ENCODE data around the gene CNTF.
A peak's percentile ranks its signal among the peaks of the same experiment; 100 is the strongest.

The CNTF gene

DNA sequence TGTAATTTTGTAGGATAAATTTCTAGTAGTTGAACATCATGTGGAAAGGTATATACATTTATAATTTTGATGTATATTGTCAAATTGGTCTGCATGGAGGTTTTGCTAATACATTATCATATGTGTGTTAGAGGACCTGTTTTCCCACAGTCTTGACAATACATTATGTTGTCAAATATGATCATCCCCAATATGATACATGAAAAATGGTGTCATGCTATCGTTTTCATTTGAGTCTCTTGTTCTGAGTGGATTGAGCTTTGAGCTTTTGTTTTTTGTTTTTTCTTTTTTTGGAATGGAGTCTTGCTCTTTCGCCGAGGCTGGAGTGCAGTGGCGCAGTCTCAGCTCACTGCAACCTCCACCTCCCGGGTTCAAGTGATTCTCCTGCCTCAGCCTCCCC, 14.1 kb upstream of the CNTF start:
- no peak for DNase-seq

- no peak for DNase-seq
Observed at GRCh38 chr11:58609723-58610122, 12.7 kb upstream of the CNTF start.

- no peak for DNase-seq
Observed at GRCh38 chr11:58613228-58613627, 9.2 kb upstream of the CNTF start.

- DNase-seq = no peak
Observed at GRCh38 chr11:58615559-58615958, 6.9 kb upstream of the CNTF start.

DNA sequence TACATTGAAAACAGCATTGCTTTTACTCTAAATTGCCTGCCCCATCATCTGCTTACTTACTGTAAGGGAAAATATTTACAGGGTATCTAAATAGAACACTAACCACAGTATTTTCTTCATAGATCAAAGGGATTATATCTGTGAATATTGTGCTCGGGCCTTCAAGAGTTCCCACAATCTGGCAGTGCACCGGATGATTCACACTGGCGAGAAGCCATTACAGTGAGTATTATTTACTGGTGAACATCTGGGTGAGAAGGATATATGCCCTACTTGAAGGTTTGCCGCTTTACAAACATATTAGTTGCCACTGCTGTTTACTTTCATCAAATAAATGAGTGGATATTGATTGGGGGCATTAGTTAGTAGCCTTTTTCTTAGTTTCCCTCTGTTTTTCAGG, 5.9 kb upstream of the CNTF start:
- DNase-seq = no peak

DNA sequence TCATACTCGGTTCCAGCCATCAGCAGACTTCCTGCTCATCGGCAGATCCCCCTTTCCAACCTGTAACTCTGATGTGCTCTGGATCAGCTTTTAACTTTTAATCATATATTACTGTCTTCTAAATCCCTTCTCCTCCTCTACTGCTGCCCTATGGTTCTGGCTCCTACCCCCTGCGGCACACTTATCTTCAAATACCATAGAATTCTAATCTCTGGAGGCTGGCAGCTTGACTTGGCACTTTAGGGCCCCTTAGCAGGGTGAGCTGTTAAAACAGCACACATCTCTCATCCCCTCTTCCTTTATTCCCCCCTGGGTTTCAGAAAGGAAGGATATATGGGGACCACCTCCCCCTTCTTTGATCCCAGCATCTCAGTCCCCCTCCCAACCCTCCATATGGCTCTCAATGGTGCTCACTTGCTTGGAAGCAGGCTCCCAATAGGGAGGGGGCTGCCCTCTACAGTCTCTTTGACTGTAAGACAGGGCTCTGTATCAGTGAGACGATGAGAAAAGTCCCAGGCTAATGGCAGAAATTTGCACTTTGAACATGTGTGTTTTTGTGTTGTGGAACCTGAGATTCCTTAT, 4.4 kb upstream of the CNTF start:
- peak; percentile 3 for DNase-seq

DNA sequence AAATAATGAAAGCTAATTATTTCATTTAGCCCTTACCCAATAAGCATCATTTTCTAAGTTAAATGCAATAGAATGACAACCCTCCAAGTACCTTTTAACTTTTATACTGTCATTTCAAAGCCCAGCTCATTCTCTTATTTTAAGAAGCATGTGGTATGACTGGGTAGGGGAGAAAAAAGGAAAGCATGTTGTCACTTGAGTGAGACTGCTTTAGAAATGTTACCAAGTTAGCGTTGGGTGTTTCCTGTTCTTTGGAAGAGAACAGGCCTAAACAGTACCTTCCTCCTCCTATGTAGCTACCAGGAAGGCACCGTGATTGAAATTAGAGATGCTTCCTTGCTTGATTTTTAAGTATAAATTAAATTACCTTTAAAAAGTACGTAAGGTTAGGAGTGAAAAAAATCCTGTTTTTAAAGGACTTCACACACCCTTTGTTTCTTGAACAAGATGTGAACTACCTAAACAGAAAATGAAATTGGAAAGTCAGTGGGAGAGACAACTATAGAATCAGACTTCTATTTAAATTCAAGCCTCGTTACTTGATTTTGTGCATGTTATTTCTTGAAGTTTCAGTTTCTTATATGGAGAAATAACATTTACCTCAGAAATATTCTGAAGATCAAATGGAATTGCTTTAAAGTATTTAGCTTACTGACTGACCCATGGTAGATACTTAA, 741 bp upstream of the CNTF start:
- DNase-seq = no peak

DNA sequence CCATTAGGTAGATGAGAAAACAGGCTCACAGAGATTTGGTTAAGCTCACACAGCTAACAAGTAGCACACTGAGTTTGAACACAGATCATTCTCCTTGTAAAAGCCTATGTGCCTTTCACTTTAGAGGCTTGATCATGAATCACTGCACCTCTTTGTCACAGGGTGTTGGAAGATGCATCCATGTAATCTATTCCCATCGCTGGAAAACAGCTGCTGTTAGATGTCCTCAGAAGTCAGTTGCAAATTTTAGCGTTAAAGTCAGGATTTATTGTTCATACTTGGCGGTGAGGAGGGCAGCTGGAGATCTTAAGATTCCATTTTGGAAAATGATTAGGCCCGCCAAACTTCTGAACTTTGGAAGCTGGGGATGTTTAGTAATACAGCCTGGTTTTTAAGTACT, 2.6 kb downstream of the CNTF start:
- no peak for DNase-seq

- no peak for DNase-seq
Observed at GRCh38 chr11:58625826-58626460, 3.5 kb downstream of the CNTF start.

DNA sequence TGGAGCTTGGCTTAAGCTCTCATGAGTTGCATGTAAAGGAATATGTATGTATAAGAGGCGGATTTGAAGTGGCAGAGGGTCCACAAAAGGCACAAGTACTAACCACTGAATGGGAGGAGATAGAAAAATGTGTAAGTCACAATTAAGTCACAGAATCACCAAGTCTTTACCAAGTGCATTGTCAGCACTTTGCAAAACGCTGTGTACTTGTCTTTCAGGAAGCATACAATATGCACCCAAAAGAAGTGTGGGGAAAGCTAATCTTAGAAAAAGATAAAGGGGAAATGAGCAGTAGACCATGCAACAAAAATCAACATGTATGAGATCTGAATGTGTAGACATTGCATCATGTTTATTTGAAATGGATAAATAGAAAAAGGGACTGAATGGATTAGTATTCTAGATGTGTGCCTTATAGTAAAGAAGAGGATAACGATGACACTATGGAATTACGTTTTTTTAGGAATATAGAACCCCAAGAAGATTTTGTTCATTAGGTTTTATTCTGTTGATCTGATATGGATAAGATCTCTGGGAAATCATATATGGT, 4.5 kb downstream of the CNTF start:
- DNase-seq = no peak

DNA sequence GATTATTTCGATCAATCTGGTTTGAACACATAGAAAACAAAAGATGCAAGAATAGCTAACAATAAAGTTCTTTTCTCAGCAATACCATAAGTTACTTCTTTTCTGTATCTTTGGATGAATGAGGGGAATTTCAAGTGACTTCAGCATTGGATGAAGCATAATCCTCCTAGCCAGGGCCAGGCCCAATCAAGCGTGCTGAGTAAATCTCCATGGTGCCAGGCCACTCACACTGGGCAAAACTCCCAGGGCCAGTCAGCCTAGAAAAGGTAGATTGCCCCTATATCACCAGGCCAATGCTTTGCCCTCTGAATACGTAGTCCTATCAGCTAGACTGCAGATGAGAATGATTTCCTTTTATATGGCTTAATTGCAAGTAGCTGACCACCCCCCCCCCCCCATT, 6.0 kb downstream of the CNTF start:
- DNase-seq = no peak

- DNase-seq = peak; percentile 52
Observed at GRCh38 chr11:58629857-58630256, 7.4 kb downstream of the CNTF start.

DNA sequence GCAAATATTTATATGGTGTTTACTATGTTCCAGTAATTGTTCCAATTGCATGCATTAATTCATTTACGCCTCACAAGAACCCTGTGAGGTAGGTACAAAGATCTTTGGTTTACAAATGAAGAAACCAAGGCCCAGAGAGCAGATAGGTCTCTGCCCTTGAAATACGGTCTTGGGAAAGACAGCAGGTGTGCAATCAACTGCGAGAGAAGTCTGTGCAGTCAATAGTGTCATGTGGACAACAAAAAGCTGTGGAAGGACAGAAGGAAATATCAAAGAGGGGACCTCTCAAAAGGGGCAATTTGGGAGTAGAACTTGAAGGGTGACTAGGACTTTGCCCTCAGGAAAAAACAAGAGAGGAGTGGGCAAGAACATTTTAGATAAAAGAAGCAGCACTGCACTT, 8.9 kb downstream of the CNTF start:
- DNase-seq = no peak

GRCh38 chr11:58632510-58632909, 10.0 kb downstream of the CNTF start:
- no peak for DNase-seq

GRCh38 chr11:58636587-58636986, 14.1 kb downstream of the CNTF start:
- no peak for DNase-seq

- peak; percentile 4 for DNase-seq
Observed at GRCh38 chr11:58637371-58637770, 14.9 kb downstream of the CNTF start.

- DNase-seq = no peak
Observed at GRCh38 chr11:58639103-58639502, 16.6 kb downstream of the CNTF start.

DNA sequence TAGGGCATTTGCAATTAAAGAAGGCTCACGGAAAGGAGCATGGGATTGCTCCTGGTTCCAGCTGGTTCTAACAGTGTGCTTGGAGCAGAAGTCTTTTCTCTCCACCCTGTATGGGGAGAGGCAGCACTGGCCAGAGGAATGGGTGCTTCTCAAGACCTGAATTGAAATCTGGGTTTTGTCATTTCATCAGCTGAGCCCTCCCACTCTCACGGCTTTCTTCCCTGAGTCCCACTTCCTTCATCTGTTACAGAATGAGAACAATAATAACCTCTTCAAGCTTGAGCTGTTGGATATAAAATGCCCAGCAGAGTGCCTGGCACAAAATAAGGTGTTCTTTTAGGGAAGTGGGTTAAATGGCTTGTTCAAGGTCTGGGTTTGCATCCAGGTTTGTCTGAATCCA, 17.2 kb downstream of the CNTF start:
- DNase-seq = no peak

DNA sequence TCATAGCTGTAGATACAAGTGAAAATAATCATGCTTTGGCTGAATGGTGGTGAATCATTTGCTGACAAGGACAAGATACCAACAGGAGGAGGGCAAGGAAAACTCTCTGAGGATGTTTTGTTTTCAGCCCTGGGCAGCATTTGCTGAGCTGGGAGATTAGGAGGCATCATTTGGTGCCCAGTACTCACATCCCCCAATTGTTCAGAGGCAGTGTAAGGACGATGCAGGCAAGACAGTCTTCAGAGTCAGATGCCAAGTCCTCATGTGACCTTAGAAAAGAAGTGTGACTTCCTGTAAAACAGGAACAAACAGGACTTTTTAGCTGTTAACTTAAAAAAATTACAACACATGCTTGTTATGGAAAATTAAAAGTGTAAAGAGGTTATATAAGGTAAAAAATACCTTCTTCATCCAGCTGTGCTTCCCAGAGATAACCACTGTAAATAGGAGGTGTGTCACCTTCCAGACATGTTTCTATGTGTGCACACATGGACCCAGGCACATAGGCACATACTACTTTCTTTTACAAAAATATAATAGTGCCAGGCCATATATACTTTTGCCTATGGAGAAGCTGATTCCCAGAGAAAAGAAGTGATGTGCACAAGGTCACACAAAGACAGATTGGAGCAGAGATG, 18.0 kb downstream of the CNTF start:
- DNase-seq = no peak

DNA sequence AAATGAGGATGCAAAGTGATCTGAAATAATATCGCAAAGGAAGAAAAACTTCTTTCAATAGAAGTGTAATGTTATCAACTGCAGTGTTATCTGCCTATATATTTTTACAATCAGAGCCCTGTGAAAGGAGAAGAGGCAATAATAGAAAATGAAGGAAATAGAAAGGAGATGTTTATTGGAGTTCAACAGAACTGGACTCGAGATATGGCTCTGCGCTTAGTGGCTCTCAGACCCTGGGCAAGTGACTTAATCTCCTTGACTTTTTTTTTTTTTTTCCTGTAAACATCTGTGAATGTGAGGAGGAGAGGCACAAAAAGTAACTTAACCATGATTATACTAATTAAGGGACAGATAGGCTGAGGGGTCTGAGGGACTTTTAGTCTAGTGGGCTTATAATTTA, 18.9 kb downstream of the CNTF start:
- no peak for DNase-seq

DNA sequence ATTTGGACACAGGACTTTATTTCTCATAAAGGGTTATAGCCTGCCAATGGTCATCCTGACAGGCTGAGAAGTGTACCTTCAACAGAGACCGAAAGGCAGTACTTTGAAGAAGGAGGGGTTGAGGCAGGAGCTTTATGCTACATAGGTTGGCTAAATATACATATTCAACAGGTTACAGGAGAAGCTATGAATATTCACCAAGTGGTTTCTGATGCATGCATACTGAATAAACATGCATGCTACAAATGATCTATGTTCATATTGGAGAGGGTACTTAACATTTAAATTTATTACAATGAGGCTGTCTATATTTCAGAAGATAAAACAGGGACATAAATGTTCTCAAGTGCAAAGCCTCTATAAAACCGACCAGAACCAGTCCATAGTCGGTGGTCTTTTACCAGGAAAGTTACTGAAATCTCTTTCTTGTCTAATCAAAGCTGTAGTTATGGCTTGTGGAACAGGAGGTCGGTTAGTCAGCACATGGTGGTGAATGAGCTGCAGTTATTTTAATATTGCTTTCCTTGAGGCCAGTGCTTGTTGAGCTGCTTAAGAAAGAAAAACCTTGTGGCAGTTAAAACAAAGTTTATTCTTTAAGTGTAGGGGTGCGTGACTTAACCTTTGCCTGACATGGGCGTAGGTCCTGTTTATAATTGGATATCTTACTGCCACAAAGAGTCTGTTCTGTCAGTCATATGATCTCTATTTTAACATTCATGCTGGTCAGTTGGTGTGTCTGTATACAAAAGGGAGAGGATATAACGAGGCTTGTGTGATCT, 19.5 kb downstream of the CNTF start:
- no peak for DNase-seq

- DNase-seq = no peak
Observed at GRCh38 chr11:58645854-58646253, 23.4 kb downstream of the CNTF start.

DNA sequence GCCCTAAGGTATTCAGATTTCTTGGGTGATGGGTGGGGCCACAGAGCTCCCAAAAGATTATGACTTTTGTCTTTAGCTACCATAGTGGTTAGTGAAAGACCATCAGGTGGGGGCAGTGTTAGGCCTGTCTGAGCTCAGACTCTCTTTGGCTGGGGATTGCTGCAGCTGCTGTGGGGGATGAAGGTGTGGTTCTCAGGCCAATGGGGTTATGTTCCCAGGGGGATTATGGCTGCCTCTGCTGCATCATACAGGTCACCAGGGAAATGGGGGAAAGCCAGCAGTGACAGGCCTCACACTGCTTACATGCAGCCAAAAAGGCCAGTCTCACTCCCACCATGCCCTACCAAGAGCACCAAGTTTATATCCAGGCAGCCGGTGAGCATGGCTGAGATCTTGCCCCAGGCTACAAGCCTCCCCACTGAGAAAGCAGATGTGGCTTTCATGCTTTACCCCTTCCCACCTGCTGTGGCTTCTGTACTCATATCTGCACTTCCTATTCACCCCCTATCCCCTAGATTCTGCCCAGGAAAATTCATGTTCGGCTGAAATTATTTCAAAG, 24.8 kb downstream of the CNTF start:
- no peak for DNase-seq
